Activated T-helper 17 cell treated with anti-CD3 and anti-CD28 coated beads, Interleukin-2, amount 50 U/mL, for 72 hours (primary cell): ENCODE data around the gene PRPF38A. TPM values are rescaled to one million over a fixed set of nuclear protein-coding genes. Genes with fewer than 3 reads are reported as not detected.

Source experiments
- ATAC-seq: fragments of 150-1000 bp; cut with Tn5 transposase; replicated peaks from 2 replicates; pipeline ENCODE4 v1.10.0; 2021; ENCODE audit warnings: mild to moderate bottlenecking, moderate library complexity
- H3K27ac Mint-ChIP-seq: one replicate; pipeline ENCODE4 v1.8.0; 2022; ENCODE audit warnings: mixed read lengths
- H3K27me3 Mint-ChIP-seq: one replicate; pipeline ENCODE4 v1.8.0; 2022; ENCODE audit warnings: mixed read lengths
- H3K36me3 Mint-ChIP-seq: one replicate; pipeline ENCODE4 v1.8.0; 2022; ENCODE audit warnings: low read depth, mild to moderate bottlenecking, mixed read lengths
- H3K4me1 Mint-ChIP-seq: one replicate; pipeline ENCODE4 v1.8.0; 2022; ENCODE audit warnings: mixed read lengths
- H3K4me3 Mint-ChIP-seq: one replicate; pipeline ENCODE4 v1.8.0; 2022; ENCODE audit warnings: mild to moderate bottlenecking, mixed read lengths
- H3K9me3 Mint-ChIP-seq: one replicate; pipeline ENCODE4 v1.8.0; 2022; ENCODE audit warnings: mixed read lengths
- total RNA-seq, 2 donors: library from RNA; stranded (reverse); gene quantifications; one replicate each; pipeline ENCODE4 v1.2.3, GENCODE V29; 2022

The PRPF38A gene
- total RNA-seq, 2 donors from 2014 or later = 63.1 to 82.5 TPM

DNA sequence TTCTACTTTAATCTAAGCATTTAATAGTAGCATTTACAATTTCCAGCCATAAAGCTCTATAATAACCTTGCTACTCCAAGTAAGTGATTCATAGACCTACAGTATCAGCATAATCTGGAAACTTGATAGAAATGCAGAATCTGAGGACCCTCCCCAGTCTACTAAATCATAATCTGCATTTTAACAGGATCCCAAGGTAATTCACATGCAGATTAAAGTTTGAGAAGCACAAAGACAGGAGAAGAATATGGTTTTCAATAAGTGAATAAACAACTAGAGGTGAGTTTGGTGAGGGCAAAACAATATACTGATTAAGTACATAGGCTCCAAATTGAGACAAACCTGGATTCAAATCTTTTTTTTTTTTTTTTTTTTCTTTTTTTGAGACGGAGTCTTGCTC, 57.4 kb downstream of the PRPF38A start:
- H3K27ac Mint-ChIP-seq = no peak overlapping the region
- ATAC-seq = no peak
- H3K4me1 Mint-ChIP-seq = no peaks in the 10 kb centered on the region
- no peak overlapping the region for H3K4me3 Mint-ChIP-seq
- peaks cover 47% of the 10 kb centered on the region for H3K36me3 Mint-ChIP-seq
- no peaks in the 10 kb centered on the region for H3K27me3 Mint-ChIP-seq
- no peaks in the 10 kb centered on the region for H3K9me3 Mint-ChIP-seq

DNA sequence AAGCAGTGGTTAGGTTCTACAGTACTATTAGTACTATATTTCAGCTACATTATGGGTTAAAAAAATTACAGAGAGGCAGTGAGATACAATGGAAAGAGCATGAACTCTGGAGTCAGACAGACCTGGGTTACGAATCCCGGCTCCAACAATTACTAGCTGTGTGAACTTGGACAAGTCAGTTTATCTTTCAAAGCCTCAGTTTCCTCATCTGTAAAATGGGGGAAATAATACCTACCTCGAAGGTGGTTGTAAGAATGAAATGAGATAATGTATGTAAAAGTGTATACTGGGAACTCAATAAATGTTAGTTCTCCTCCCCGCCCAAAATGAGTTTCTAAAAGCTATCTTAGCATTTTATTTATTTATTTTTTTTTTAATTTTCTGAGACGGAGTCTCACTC, 59.5 kb downstream of the PRPF38A start:
- Mint-ChIP-seq H3K27me3 (no peaks in the 10 kb centered on the region), H3K36me3 (peaks cover 44% of the 10 kb centered on the region), H3K27ac (peak overlapping the region; percentile 20), H3K4me1 (no peaks in the 10 kb centered on the region), H3K9me3 (no peaks in the 10 kb centered on the region), H3K4me3 (no peak overlapping the region)
- no peak for ATAC-seq

DNA sequence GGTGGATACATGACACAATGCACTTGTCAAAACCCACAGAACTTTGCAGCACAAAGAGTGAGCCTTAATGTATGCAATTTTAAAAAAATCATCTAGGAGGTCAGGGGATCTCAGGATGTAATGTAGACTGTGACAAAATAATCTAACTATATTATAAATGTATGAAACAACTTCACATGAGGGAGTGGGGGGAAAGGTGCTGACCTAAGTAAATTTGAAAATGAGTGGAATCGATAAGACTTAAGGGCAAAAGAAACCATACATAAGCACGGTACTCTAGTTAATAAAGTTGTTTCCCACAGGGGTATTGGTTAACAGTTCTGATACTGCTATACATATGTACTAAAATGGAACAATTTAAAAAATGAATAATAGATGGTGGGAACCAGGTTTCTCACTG, 64.7 kb downstream of the PRPF38A start:
- peaks cover 63% of the 10 kb centered on the region for H3K36me3 Mint-ChIP-seq
- ATAC-seq = no peak
- no peaks in the 10 kb centered on the region for H3K9me3 Mint-ChIP-seq
- H3K27ac Mint-ChIP-seq = no peak overlapping the region
- no peak overlapping the region for H3K4me3 Mint-ChIP-seq
- no peaks in the 10 kb centered on the region for H3K4me1 Mint-ChIP-seq
- H3K27me3 Mint-ChIP-seq = no peaks in the 10 kb centered on the region

Other genes starting within 250 kb of the PRPF38A start
- gene CC2D1B, start 38.4 kb upstream of the PRPF38A start, total RNA-seq = 10 to 100 TPM; 26.6 to 39.8 TPM
- gene ORC1, start 179 bp upstream of the PRPF38A start, total RNA-seq = 10 to 100 TPM; 38.6 to 45.3 TPM
- 100 to 1,000 TPM in 1 of 2 donors, 10 to 100 TPM in 1; 66.6 to 111 TPM for gene TUT4, start 148.5 kb downstream of the PRPF38A start, total RNA-seq
- gene GPX7, start 197.8 kb downstream of the PRPF38A start, total RNA-seq = 10 to 100 TPM; 14.0 to 20.5 TPM
- gene SHISAL2A, start 228.6 kb downstream of the PRPF38A start, total RNA-seq = 1 to 10 TPM; 7.1 to 8.9 TPM